PFSK-1 (cell line): ENCODE measurements around the gene ACY1.

Experiments
- FOXP2 ChIP-seq: optimal IDR thresholded peaks from 2 replicates; pipeline ENCODE3; 2011; ENCODE audit warnings: borderline replicate concordance, control low read depth, inconsistent platforms; ENCODE audit not compliant: insufficient read depth; ENCODE audit errors: extremely low read length, extremely low read depth
- TAF1 ChIP-seq: IDR thresholded peaks from 2 replicates; pipeline ENCODE4 v1.6.1; 2012; ENCODE audit warnings: low read length, control low read depth, borderline replicate concordance; ENCODE audit not compliant: insufficient read depth

GRCh38 chr3:52037291-52037690 is 54.0 kb downstream of the ACY1 start:
- TF ChIP-seq FOXP2 (no peak), TAF1 (no peak)
